ENCODE results near the gene MTRF1. TPM values are rescaled to one million over a fixed set of nuclear protein-coding genes. Genes with fewer than 3 reads are reported as not detected.
"Not testable (repeated sequence)": the region's sequence is repeated elsewhere in the genome, so short reads cannot be mapped to it uniquely, and the experiment has no call there.

The MTRF1 gene
- total RNA-seq, 3 donors from 2014 or later, result 13.4 to 15.5 (median 14.6) TPM

DNA sequence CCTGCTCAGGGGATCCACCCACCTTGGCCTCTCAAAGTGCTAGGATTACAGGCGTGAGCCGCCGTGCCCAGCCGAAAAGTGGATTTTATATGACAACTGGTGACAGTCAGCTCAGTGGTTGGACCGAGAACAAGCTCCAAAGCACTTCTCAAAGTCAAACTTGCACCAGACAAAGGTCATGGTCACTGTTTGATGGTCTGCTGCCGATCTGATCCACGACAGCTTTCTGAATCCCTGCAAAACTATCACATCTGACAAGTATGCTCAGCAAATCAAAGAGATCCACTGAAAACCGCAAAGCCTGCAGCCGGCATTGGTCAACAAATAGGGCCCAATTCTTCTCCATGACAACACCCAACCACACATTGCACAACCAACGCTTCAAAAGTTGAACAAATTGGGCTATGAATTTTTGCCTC lies 26.1 kb upstream of the MTRF1 start:
- no peaks in the 10 kb centered on the region for H3K36me3 ChIP-seq (ENCODE audit: low read depth)
- intact Hi-C loops (cut with DNase I, micrococcal nuclease), result no loop called here
- ATAC-seq, result no peak
- H3K4me1 ChIP-seq (ENCODE audit: low read depth), result no peaks in the 10 kb centered on the region
- TF ChIP-seq, protein P1, sequence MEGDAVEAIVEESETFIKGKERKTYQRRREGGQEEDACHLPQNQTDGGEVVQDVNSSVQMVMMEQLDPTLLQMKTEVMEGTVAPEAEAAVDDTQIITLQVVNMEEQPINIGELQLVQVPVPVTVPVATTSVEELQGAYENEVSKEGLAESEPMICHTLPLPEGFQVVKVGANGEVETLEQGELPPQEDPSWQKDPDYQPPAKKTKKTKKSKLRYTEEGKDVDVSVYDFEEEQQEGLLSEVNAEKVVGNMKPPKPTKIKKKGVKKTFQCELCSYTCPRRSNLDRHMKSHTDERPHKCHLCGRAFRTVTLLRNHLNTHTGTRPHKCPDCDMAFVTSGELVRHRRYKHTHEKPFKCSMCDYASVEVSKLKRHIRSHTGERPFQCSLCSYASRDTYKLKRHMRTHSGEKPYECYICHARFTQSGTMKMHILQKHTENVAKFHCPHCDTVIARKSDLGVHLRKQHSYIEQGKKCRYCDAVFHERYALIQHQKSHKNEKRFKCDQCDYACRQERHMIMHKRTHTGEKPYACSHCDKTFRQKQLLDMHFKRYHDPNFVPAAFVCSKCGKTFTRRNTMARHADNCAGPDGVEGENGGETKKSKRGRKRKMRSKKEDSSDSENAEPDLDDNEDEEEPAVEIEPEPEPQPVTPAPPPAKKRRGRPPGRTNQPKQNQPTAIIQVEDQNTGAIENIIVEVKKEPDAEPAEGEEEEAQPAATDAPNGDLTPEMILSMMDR (IDR thresholded peaks at IDR 0.05), result no peak
- H3K4me3 ChIP-seq, result no peak overlapping the region
- no peak for DNase-seq
- peaks cover 4% of the 10 kb centered on the region for H3K9me3 ChIP-seq

DNA sequence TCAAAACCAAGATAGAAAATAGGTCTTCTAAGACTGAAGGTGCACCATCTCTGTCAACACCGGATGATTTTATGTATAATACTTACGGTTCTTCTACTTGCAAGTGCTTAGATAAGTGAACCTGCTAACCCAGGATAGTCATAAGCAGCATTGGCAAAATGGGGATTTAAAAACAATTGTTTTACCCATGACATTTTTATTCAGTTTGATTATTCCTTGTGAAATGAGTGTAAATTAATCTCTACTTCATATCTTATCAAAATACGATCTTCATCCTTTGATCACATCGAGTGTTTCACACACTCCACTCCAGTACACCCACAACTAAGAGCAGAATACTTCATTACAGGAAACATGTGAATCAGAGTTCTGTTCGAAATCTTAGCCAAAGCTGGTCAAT lies 23.0 kb upstream of the MTRF1 start:
- Histone ChIP-seq H3K9me3 (no peaks in the 10 kb centered on the region), H3K36me3 (ENCODE audit: low read depth) (no peaks in the 10 kb centered on the region), H3K4me1 (ENCODE audit: low read depth) (no peaks in the 10 kb centered on the region), H3K4me3 (no peak overlapping the region)
- ATAC-seq (no peak), DNase-seq (no peak)
- TF ChIP-seq, protein P1 (IDR thresholded peaks at IDR 0.05), result no peak
- intact Hi-C loops (cut with DNase I, micrococcal nuclease), result no loop called here

DNA sequence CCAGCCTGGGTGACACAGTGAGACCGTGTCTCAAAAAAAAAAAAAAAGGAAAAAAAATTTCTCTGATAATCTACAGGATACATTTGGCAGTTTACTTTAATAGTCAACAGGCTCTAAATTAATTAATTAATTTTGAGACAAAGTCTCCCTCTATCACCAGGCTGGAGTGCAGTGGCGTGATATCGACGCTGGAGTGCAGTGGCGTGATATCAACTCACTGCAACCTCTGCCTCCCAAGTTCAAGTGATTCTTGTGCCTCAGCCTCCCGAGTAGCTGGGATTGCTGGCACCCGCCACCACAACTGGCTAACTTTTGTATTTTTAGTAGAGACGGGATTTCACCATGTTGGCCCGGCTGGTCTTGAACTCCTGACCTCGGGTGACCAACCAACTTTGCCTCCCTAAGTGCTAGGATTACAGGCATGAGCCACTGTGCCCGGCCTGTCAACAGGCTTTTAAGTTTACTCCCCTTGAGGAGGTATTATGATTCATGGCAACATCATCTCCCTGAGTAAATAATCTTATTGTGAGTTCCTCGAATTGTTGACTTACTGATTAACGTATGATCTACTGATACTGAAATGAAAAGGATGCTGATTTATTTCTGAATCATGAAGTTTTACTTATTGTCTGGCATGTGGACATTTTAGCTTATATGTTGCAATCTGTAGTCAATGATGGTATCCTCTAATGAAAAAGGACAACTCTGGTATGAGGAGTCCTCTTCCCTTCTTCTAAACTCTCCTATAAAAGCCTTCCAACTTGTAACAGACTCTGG lies 21.3 kb upstream of the MTRF1 start:
- intact Hi-C loops (cut with DNase I, micrococcal nuclease), result no loop called here
- TF ChIP-seq, protein P1 (IDR thresholded peaks at IDR 0.05), result no peak
- Histone ChIP-seq H3K9me3 (no peaks in the 10 kb centered on the region), H3K36me3 (ENCODE audit: low read depth) (no peaks in the 10 kb centered on the region), H3K4me1 (ENCODE audit: low read depth) (no peaks in the 10 kb centered on the region), H3K4me3 (no peak overlapping the region)
- ATAC-seq (no peak), DNase-seq (no peak)

DNA sequence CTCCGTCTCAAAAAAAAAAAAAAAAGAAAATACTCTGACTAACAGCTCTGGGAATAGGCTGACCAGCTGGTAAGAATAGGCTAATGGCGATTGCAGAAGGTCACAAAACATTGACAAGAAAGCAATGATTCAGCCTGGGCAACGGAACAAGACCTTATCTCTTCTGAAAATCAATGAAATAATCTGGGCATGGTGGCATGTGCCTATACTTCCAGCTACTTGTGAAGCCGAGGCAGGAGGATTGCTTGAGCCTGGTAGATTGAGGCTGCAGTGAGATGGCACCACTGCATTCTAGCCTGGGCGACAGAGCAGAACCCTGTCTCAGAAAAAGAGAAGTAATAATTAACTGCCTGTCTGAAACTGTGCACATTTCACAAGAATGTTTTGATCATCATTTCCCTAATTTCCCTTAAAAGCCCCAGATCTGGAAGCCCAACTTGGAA lies 18.8 kb upstream of the MTRF1 start:
- TF ChIP-seq, protein P1 (IDR thresholded peaks at IDR 0.05), result no peak
- Histone ChIP-seq H3K4me1 (ENCODE audit: low read depth) (no peaks in the 10 kb centered on the region), H3K4me3 (no peak overlapping the region), H3K9me3 (no peaks in the 10 kb centered on the region), H3K36me3 (ENCODE audit: low read depth) (no peaks in the 10 kb centered on the region)
- intact Hi-C loops (cut with DNase I, micrococcal nuclease), result no loop called here
- ATAC-seq, result no peak
- DNase-seq, result no peak

DNA sequence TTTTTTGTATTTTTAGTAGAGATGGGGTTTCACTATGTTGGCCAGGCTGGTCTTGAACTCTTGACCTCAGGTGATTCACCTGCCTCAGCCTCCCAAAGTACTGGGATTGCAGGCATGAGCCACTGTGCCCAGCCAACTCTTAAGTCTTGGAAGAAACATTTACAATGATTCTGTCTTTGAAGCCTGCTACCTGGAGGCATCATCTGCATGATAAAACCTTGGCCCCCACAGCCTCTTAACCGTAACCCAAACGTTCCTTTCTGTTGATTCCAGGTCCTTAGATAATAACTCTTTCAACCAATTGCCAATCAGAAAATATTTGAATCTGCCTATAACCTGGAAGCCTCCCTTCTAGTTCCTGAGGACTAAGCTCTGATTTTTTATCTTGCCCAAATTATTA lies 15.8 kb upstream of the MTRF1 start:
- H3K36me3 ChIP-seq (ENCODE audit: low read depth); DNase-seq; H3K4me3 ChIP-seq; H3K9me3 ChIP-seq; intact Hi-C loops (cut with DNase I, micrococcal nuclease); H3K4me1 ChIP-seq (ENCODE audit: low read depth); ATAC-seq: not testable (repeated sequence)

DNA sequence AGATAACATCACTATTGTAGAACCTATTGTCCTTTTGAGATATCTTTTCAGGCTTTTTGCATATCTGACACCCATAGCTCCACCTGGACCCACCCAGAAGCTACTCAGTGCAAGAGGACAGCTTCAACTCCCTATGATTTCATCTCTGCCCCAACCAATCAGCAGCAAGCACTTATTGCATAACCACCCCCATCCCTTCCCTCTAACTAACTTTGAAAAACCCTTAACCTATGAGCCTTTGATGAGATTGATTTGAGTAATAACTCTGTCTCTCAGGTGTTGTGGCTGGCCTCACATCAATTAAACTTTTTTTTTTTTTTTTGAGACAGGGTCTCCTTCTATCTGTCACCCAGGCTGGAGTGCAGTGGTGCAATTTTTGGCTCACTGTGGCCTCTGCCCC lies 13.4 kb upstream of the MTRF1 start:
- no peaks in the 10 kb centered on the region for H3K9me3 ChIP-seq
- no peak for ATAC-seq
- H3K4me3 ChIP-seq, result no peak overlapping the region
- intact Hi-C loops (cut with DNase I, micrococcal nuclease), result no loop called here
- no peaks in the 10 kb centered on the region for H3K4me1 ChIP-seq (ENCODE audit: low read depth)
- DNase-seq, result no peak
- TF ChIP-seq, protein P1 (IDR thresholded peaks at IDR 0.05), result no peak
- H3K36me3 ChIP-seq (ENCODE audit: low read depth), result no peaks in the 10 kb centered on the region

Data from mucosa of descending colon (tissue), 3 donors.